ENCODE results near the gene UPK3A. TPM values are rescaled to one million over a fixed set of nuclear protein-coding genes. Genes with fewer than 3 reads are reported as not detected.

Gene UPK3A
- total and polyA plus RNA-seq, 2 donors, result 15.4 to 88.9 TPM

DNA sequence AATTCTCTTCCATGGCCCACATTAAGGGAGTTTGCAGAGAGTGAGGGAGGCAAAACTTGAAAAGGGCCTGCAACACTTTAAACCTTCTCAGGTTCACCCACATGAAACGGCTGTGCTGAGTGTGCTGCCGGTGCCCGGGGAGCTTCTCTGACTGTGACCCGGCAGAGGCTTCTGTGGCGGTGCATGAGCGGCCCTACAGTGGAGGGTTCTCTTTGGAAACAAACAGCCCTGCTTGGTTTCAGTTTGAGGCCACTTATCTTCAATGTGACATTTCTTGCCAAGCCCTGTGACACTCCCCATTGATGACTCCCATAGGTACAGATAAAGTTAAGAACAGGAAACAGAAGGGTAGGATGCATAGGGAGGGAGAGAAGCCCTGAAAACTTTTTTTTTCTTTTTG lies 56.7 kb downstream of the UPK3A start:
- H3K4me1 ChIP-seq (ENCODE audit: insufficient read depth), result no peaks in the 10 kb centered on the region
- 73% methylated on average over 6 of the region's 6 CpGs for WGBS
- H3K4me3 ChIP-seq (ENCODE audit: low read depth, low read length), result no peak overlapping the region
- peaks cover 3% of the 10 kb centered on the region for H3K36me3 ChIP-seq (ENCODE audit: insufficient read depth)
- no peak for DNase-seq (ENCODE audit: extremely low spot score)
- H3K27ac ChIP-seq (ENCODE audit: low read depth), result no peak overlapping the region

DNA sequence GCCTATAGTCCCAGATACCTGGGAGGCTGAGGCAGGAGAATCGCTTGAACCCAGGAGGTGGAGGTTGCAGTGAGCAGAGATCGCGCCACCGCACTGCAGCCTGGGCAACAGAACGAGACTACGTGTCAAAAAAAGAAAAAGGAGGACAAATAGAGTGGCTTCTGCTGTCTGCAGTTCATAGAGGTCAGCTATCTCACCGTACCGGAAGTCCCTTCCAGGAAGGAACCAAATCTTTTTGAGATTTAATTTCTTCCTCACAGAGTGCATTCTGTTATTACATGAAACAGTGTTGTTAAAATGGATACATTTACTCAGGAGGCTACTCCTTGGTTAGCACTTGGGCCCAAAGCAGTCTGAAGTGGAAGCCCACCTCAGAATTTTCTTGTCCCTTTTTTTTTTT lies 58.4 kb downstream of the UPK3A start:
- H3K27ac ChIP-seq (ENCODE audit: low read depth), result no peak overlapping the region
- H3K4me3 ChIP-seq (ENCODE audit: low read depth, low read length), result no peak overlapping the region
- DNase-seq (ENCODE audit: extremely low spot score), result no peak
- H3K36me3 ChIP-seq (ENCODE audit: insufficient read depth), result peaks cover 3% of the 10 kb centered on the region
- 94% methylated on average over 8 of the region's 8 CpGs for WGBS
- no peaks in the 10 kb centered on the region for H3K4me1 ChIP-seq (ENCODE audit: insufficient read depth)

DNA sequence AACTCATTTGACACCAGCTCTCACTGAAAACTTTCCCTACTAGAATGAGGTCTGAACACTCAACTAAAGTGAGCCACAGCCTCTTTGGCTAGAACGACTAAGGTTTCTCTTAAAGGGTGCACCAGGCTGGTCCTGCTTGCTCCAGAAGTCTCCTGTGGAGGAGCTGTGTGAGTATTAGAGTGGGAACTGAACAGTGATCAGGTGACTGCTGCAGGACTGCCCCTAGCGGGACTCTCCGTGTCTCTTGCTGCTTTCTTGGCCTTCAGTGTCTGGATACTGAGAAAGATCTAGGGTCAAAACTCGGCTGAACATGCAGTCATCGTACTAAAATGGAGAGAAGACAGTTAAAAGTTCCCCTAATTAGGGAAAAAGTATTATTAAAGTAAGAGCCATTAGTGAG lies 59.6 kb downstream of the UPK3A start:
- DNase-seq (ENCODE audit: extremely low spot score), result no peak
- WGBS, result 63% methylated on average over 5 of the region's 5 CpGs
- Histone ChIP-seq H3K36me3 (ENCODE audit: insufficient read depth) (peaks cover 3% of the 10 kb centered on the region), H3K4me1 (ENCODE audit: insufficient read depth) (no peaks in the 10 kb centered on the region), H3K4me3 (ENCODE audit: low read depth, low read length) (no peak overlapping the region), H3K27ac (ENCODE audit: low read depth) (no peak overlapping the region)

Other genes with a start within 250 kb of the UPK3A start
- gene NUP50, start 121.0 kb upstream of the UPK3A start, total RNA-seq, result 44.3 TPM
- gene NUP50, start 121.0 kb upstream of the UPK3A start, polyA plus RNA-seq, result 17.6 TPM
- gene KIAA0930, start 44.1 kb upstream of the UPK3A start, total RNA-seq, result 22.9 TPM
- gene KIAA0930, start 44.1 kb upstream of the UPK3A start, polyA plus RNA-seq, result 58.7 TPM
- 14.9 TPM for gene FAM118A, start 25.0 kb downstream of the UPK3A start, total RNA-seq
- 20.1 TPM for gene FAM118A, start 25.0 kb downstream of the UPK3A start, polyA plus RNA-seq
- 0.16 TPM for gene SMC1B, start 128.7 kb downstream of the UPK3A start, total RNA-seq
- gene SMC1B, start 128.7 kb downstream of the UPK3A start, polyA plus RNA-seq, result not detected
- gene RIBC2, start 128.7 kb downstream of the UPK3A start, total RNA-seq, result 3.1 TPM
- 0.51 TPM for gene RIBC2, start 128.7 kb downstream of the UPK3A start, polyA plus RNA-seq
- 700 TPM for gene FBLN1, start 217.9 kb downstream of the UPK3A start, total RNA-seq
- 1,381 TPM for gene FBLN1, start 217.9 kb downstream of the UPK3A start, polyA plus RNA-seq

All from urinary bladder (tissue), 4 donors.